PC-3 (cell line): ENCODE measurements around the gene BORCS5.

ENCODE experiments used
- CTCF ChIP-seq: fragments of 300-600 bp; sonication (generic); conservative IDR thresholded peaks from 2 replicates; pipeline ENCODE4 v1.5.1; 2017; ENCODE audit warnings: antibody characterized with exemption, low read depth, mild to moderate bottlenecking, low read length
- EZH2 ChIP-seq: fragments of 300-600 bp; sonication (generic); IDR thresholded peaks from one replicate; pipeline ENCODE4 v1.6.1; 2017; ENCODE audit warnings: antibody characterized with exemption, mild to moderate bottlenecking, low read length; ENCODE audit not compliant: unreplicated experiment
- EZH2phosphoT487 ChIP-seq: fragments of 300-600 bp; sonication (generic); IDR thresholded peaks from 2 replicates; pipeline ENCODE4 v1.6.1; 2018; ENCODE audit warnings: mild to moderate bottlenecking, antibody characterized with exemption, low read length, borderline replicate concordance

DNA sequence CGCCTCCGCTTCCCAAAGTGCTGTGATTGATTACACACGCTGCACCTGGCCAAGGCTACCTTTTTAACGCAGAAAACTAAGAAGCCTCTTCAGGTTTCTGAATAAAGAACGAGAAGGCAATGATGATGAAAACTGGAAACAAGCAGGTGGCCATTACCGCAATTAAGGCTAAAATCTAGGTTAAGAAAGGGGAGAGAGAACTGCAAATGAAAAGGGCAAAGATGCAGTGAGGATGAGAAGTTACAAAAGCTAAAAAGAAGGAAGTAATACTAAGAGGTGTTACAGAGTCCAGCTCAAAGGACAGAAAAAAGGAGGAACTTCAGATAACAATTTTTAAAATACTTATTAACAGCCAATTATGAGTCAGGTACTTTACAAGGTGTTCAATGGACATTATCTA is 126.1 kb downstream of the BORCS5 start:
- TF ChIP-seq CTCF (no peak), EZH2phosphoT487 (no peak), EZH2 (no peak)
